Skeletal muscle cell (primary cell): Measurements from ENCODE around the gene PPHLN1.
A peak's percentile ranks its signal among the peaks of the same experiment; 100 is the strongest.
"Not testable (repeated sequence)": the region's sequence is repeated elsewhere in the genome, so short reads cannot be mapped to it uniquely, and the experiment has no call there.

Source experiments
- DNase-seq: peaks from one replicate; pipeline ENCODE4 v3.0.0-alpha.2; 2010; ENCODE audit warnings: low read depth
- H3K4me3 ChIP-seq: 2 replicates; pipeline ENCODE4 v1.5.1; 2011; ENCODE audit warnings: low read depth, mild to moderate bottlenecking, control low read depth, low read length, moderate library complexity

PPHLN1 gene

GRCh38 chr12:42315108-42315507, 10.9 kb upstream of the PPHLN1 start:
- DNase-seq = no peak
- no peak overlapping the region for H3K4me3 ChIP-seq

- H3K4me3 ChIP-seq = no peak overlapping the region
- no peak for DNase-seq
These were observed 5.2 kb upstream of the PPHLN1 start for GRCh38 chr12:42320796-42321195.

GRCh38 chr12:42322567-42322966, 3.4 kb upstream of the PPHLN1 start:
- DNase-seq = no peak
- no peak overlapping the region for H3K4me3 ChIP-seq

- no peak for DNase-seq
- no peak overlapping the region for H3K4me3 ChIP-seq
These were observed 2.1 kb upstream of the PPHLN1 start for GRCh38 chr12:42323856-42324255.

GRCh38 chr12:42325326-42325652, 678 bp upstream of the PPHLN1 start:
- peak overlapping the region; percentile 91 for H3K4me3 ChIP-seq
- DNase-seq = no peak

- peak overlapping the region; percentile 91 for H3K4me3 ChIP-seq
- DNase-seq = no peak
These were observed 717 bp downstream of the PPHLN1 start for GRCh38 chr12:42326541-42327226.

GRCh38 chr12:42327227-42327590, 1.2 kb downstream of the PPHLN1 start:
- peak overlapping the region; percentile 91 for H3K4me3 ChIP-seq
- no peak for DNase-seq

GRCh38 chr12:42330097-42330496, 4.1 kb downstream of the PPHLN1 start:
- not testable (repeated sequence) for DNase-seq, H3K4me3 ChIP-seq

GRCh38 chr12:42332301-42333285, 6.6 kb downstream of the PPHLN1 start:
- no peak for DNase-seq
- no peak overlapping the region for H3K4me3 ChIP-seq

GRCh38 chr12:42336286-42336685, 10.3 kb downstream of the PPHLN1 start:
- no peak overlapping the region for H3K4me3 ChIP-seq
- DNase-seq = no peak

GRCh38 chr12:42338280-42338679, 12.3 kb downstream of the PPHLN1 start:
- no peak overlapping the region for H3K4me3 ChIP-seq
- DNase-seq = no peak

GRCh38 chr12:42342028-42342427, 16.1 kb downstream of the PPHLN1 start:
- no peak overlapping the region for H3K4me3 ChIP-seq
- DNase-seq = no peak

- DNase-seq = no peak
- H3K4me3 ChIP-seq = no peak overlapping the region
These were observed 17.8 kb downstream of the PPHLN1 start for GRCh38 chr12:42343721-42344120.

- DNase-seq = no peak
- no peak overlapping the region for H3K4me3 ChIP-seq
These were observed 20.5 kb downstream of the PPHLN1 start for GRCh38 chr12:42346403-42347002.

GRCh38 chr12:42349119-42350020, 23.4 kb downstream of the PPHLN1 start:
- not testable (repeated sequence) for DNase-seq, H3K4me3 ChIP-seq

GRCh38 chr12:42350021-42350407, 24.0 kb downstream of the PPHLN1 start:
- not testable (repeated sequence) for H3K4me3 ChIP-seq, DNase-seq

- no peak for DNase-seq
- H3K4me3 ChIP-seq = no peak overlapping the region
These were observed 30.4 kb downstream of the PPHLN1 start for GRCh38 chr12:42356344-42356743.

- DNase-seq = no peak
- no peak overlapping the region for H3K4me3 ChIP-seq
These were observed 34.9 kb downstream of the PPHLN1 start for GRCh38 chr12:42360747-42361403.
